PC-3 (cell line): ENCODE data around the gene SSU72. TPM values are rescaled to one million over a fixed set of nuclear protein-coding genes. Genes with fewer than 3 reads are reported as not detected.

ENCODE experiments used
- ATAC-seq: fragments of 200-7000 bp; cut with Tn5 transposase; 2 replicates; pipeline ENCODE4 v1.9.1; 2020; ENCODE audit warnings: mild to moderate bottlenecking, moderate library complexity
- BruUV-seq: library from RNA; stranded (reverse); fragments of 400-500 nt; replicated peaks from 2 replicates; lab custom pipeline; 2021; lab: Mats Ljungman, UMichigan
- CTCF ChIA-PET: fragments of 300-600 bp; sonication (Branson Sonifier 250); formaldehyde crosslinking; loops from one replicate; lab custom pipeline; 2022; ENCODE audit warnings: antibody characterized with exemption; lab: Charles Lee
- POLR2A ChIA-PET: fragments of 300-600 bp; sonication (Branson Sonifier 250); formaldehyde crosslinking; loops from one replicate; lab custom pipeline; 2022; ENCODE audit warnings: antibody characterized with exemption; ENCODE audit not compliant: unreplicated experiment; lab: Charles Lee
- DNase-seq: peaks from one replicate; pipeline ENCODE4 v3.0.0-alpha.2; 2015
- H2AFZ ChIP-seq: fragments of 300-600 bp; sonication (generic); 2 replicates; pipeline ENCODE4 v1.6.0; 2016; ENCODE audit warnings: antibody characterized with exemption, low read length
- H3F3A ChIP-seq: fragments of 300-600 bp; sonication (generic); one replicate; pipeline ENCODE4 v1.6.0; 2017; ENCODE audit warnings: antibody characterized with exemption, low read length, control low read depth, mild to moderate bottlenecking; ENCODE audit not compliant: unreplicated experiment
- H3K27ac ChIP-seq: fragments of 300-600 bp; sonication (generic); 2 replicates; pipeline ENCODE4 v1.5.1; 2016; ENCODE audit warnings: mild to moderate bottlenecking, low read length
- H3K27me3 ChIP-seq: fragments of 300-600 bp; sonication (generic); 2 replicates; pipeline ENCODE4 v1.6.1; 2016; ENCODE audit warnings: low read length, mixed read lengths
- H3K36me3 ChIP-seq: fragments of 300-600 bp; sonication (generic); 2 replicates; pipeline ENCODE4 v1.6.1; 2016; ENCODE audit warnings: low read depth, mixed run types, low read length, mixed read lengths
- H3K4me1 ChIP-seq: fragments of 300-600 bp; sonication (generic); 2 replicates; pipeline ENCODE4 v1.5.1; 2016; ENCODE audit warnings: low read length; ENCODE audit not compliant: insufficient read depth
- H3K4me2 ChIP-seq: fragments of 300-600 bp; sonication (generic); 2 replicates; pipeline ENCODE4 v1.6.0; 2016; ENCODE audit warnings: low read length
- H3K4me3 ChIP-seq: fragments of 300-600 bp; sonication (generic); 2 replicates; pipeline ENCODE4 v1.5.1; 2016; ENCODE audit warnings: mild to moderate bottlenecking, low read length, mixed read lengths
- H3K79me2 ChIP-seq: fragments of 300-600 bp; sonication (generic); 2 replicates; pipeline ENCODE4 v1.6.1; 2017; ENCODE audit warnings: low read length, mixed read lengths
- H3K9ac ChIP-seq: fragments of 300-600 bp; sonication (generic); 2 replicates; pipeline ENCODE4 v1.6.0; 2016; ENCODE audit warnings: mild to moderate bottlenecking, low read length
- H3K9me2 ChIP-seq: fragments of 300-600 bp; sonication (generic); replicated peaks from 2 replicates; pipeline ENCODE4 v1.6.1; 2016; ENCODE audit warnings: mixed run types, low read length, mixed read lengths
- H3K9me3 ChIP-seq: fragments of 300-600 bp; sonication (generic); 2 replicates; pipeline ENCODE4 v1.6.1; 2016; ENCODE audit warnings: low read length, mixed read lengths
- H4K20me1 ChIP-seq: fragments of 300-600 bp; sonication (generic); 2 replicates; pipeline ENCODE4 v1.6.1; 2016; ENCODE audit warnings: low read length, mixed read lengths
- CTCF ChIP-seq: fragments of 300-600 bp; sonication (generic); conservative IDR thresholded peaks from 2 replicates; pipeline ENCODE4 v1.5.1; 2017; ENCODE audit warnings: antibody characterized with exemption, low read depth, mild to moderate bottlenecking, low read length
- EZH2 ChIP-seq: fragments of 300-600 bp; sonication (generic); IDR thresholded peaks from one replicate; pipeline ENCODE4 v1.6.1; 2017; ENCODE audit warnings: antibody characterized with exemption, mild to moderate bottlenecking, low read length; ENCODE audit not compliant: unreplicated experiment
- EZH2phosphoT487 ChIP-seq: fragments of 300-600 bp; sonication (generic); IDR thresholded peaks from 2 replicates; pipeline ENCODE4 v1.6.1; 2018; ENCODE audit warnings: mild to moderate bottlenecking, antibody characterized with exemption, low read length, borderline replicate concordance
- intact Hi-C: fragments of 100-400 bp; cut with micrococcal nuclease; formaldehyde crosslinking; loops from 2 replicates; pipeline ENCODE4 v1.9.0; 2023
- total RNA-seq: library from RNA; depleted of rRNA; stranded (reverse); fragments of >200 nt; gene quantifications from 2 replicates; pipeline ENCODE4 v1.2.3, GENCODE V29; 2014

SSU72 gene
- total RNA-seq, 1 experiment from 2014 or later: 283 TPM

- Histone ChIP-seq H3K9me2 (no peaks in the 10 kb centered on the region), H3K9ac (no peak overlapping the region), H4K20me1 (peaks cover 17% of the 10 kb centered on the region; the same call in 1 of the 2 replicates), H3K9me3 (no peaks in the 10 kb centered on the region), H3K4me2 (no peak overlapping the region), H3K79me2 (peaks cover 59% of the 10 kb centered on the region), H3K4me1 (peaks cover 4% of the 10 kb centered on the region; the same call in 1 of the 2 replicates), H2AFZ (no peak overlapping the region), H3K27me3 (no peaks in the 10 kb centered on the region), H3K27ac (no peak overlapping the region), H3K4me3 (no peak overlapping the region), H3F3A (no peaks in the 10 kb centered on the region), H3K36me3 (peaks cover 4% of the 10 kb centered on the region; the same call in 1 of the 2 replicates)
- ChIA-PET CTCF (interaction anchor here (0.6 kb wide), 1 partner anchor 48 kb away, joined by 3 read pairs; no protein-coding TSS in a partner anchor), POLR2A (no interaction called here)
- TF ChIP-seq CTCF (no peak), EZH2phosphoT487 (no peak), EZH2 (no peak)
- intact Hi-C loops: no loop called here
- BruUV-seq: no TSS peak
- DNase-seq (no peak), ATAC-seq (no peak)
These were observed 20.7 kb downstream of the SSU72 start for GRCh38 chr1:1553821-1554494.

GRCh38 chr1:1552263-1552639, 22.4 kb downstream of the SSU72 start:
- no TSS peak for BruUV-seq
- TF ChIP-seq CTCF (no peak), EZH2phosphoT487 (no peak), EZH2 (no peak)
- H3F3A ChIP-seq: no peaks in the 10 kb centered on the region

More at GRCh38 chr1:1552263-1552639, 22.4 kb downstream of the SSU72 start:
- no peak for ATAC-seq
- no peak for DNase-seq
- ChIA-PET POLR2A (no interaction called here), CTCF (no interaction called here)
- Histone ChIP-seq H3K36me3 (peaks cover 11% of the 10 kb centered on the region; the same call in 1 of the 2 replicates), H4K20me1 (peaks cover 17% of the 10 kb centered on the region; the same call in 1 of the 2 replicates), H3K27me3 (no peaks in the 10 kb centered on the region), H3K4me2 (no peak overlapping the region), H3K9me2 (no peaks in the 10 kb centered on the region), H2AFZ (no peak overlapping the region), H3K27ac (no peak overlapping the region), H3K9me3 (no peaks in the 10 kb centered on the region), H3K4me1 (peaks cover 4% of the 10 kb centered on the region; the same call in 1 of the 2 replicates), H3K4me3 (no peak overlapping the region), H3K9ac (no peak overlapping the region), H3K79me2 (peaks cover 55% of the 10 kb centered on the region)
- intact Hi-C loops: no loop called here
